T-helper 1 cell treated with Interleukin-12 subunit alpha and Interleukin-12 subunit beta and Interleukin-4 antibody, amounts not matched to agents 30 ng/mL and 1 ng/mL, for 36 hours (primary cell): Measurements from ENCODE around the gene SPPL3. TPM values are rescaled to one million over a fixed set of nuclear protein-coding genes. Genes with fewer than 3 reads are reported as not detected.

ENCODE experiments used
- intact Hi-C: fragments of 100-400 bp; cut with micrococcal nuclease; formaldehyde crosslinking; loops from one replicate; pipeline ENCODE4 v1.15.1; 2024
- total RNA-seq: library from RNA; stranded (reverse); gene quantifications from 2 replicates; pipeline ENCODE4 v1.2.3, GENCODE V29; 2022

The SPPL3 gene
- total RNA-seq, 1 donor from 2014 or later: 32.7 TPM

GRCh38 chr12:120757949-120758348 lies 146.2 kb downstream of the SPPL3 start:
- intact Hi-C loops: no loop called here

- intact Hi-C loops: no loop called here
Measured at GRCh38 chr12:120757226-120757742, 146.9 kb downstream of the SPPL3 start.

- intact Hi-C loops: no loop called here
Measured at GRCh38 chr12:120755269-120755668, 148.9 kb downstream of the SPPL3 start.

GRCh38 chr12:120754792-120755191 lies 149.4 kb downstream of the SPPL3 start:
- intact Hi-C loops: no loop called here

GRCh38 chr12:120751389-120751788 lies 152.8 kb downstream of the SPPL3 start:
- intact Hi-C loops: no loop called here

GRCh38 chr12:120750806-120751205 lies 153.4 kb downstream of the SPPL3 start:
- intact Hi-C loops: no loop called here

- intact Hi-C loops: no loop called here
Measured at GRCh38 chr12:120749256-120749655, 154.9 kb downstream of the SPPL3 start.

GRCh38 chr12:120748242-120748641 lies 155.9 kb downstream of the SPPL3 start:
- intact Hi-C loops: no loop called here

GRCh38 chr12:120744922-120745493 lies 159.2 kb downstream of the SPPL3 start:
- intact Hi-C loops: no loop called here

GRCh38 chr12:120741476-120742421 lies 162.4 kb downstream of the SPPL3 start:
- intact Hi-C loops: no loop called here

- intact Hi-C loops: no loop called here
Measured at GRCh38 chr12:120740871-120741270, 163.3 kb downstream of the SPPL3 start.

- intact Hi-C loops: no loop called here
Measured at GRCh38 chr12:120739821-120740613, 164.1 kb downstream of the SPPL3 start.

- intact Hi-C loops: no loop called here
Measured at GRCh38 chr12:120739031-120739762, 165.0 kb downstream of the SPPL3 start.

- intact Hi-C loops: no loop called here
Measured at GRCh38 chr12:120738252-120739030, 165.7 kb downstream of the SPPL3 start.

GRCh38 chr12:120737557-120738251 lies 166.5 kb downstream of the SPPL3 start:
- intact Hi-C loops: no loop called here

GRCh38 chr12:120736404-120737331 lies 167.5 kb downstream of the SPPL3 start:
- intact Hi-C loops: no loop called here

- intact Hi-C loops: no loop called here
Measured at GRCh38 chr12:120735181-120735580, 169.0 kb downstream of the SPPL3 start.

- intact Hi-C loops: no loop called here
Measured at GRCh38 chr12:120734210-120734609, 169.9 kb downstream of the SPPL3 start.
